NCI-H187 (cell line): ENCODE data around the gene CABCOCO1.

Experiments
- DNase-seq, 2 experiments: peaks; one replicate each; lab custom pipeline; 2025; lab: John Stamatoyannopoulos, UW

CABCOCO1 gene

GRCh38 chr10:61662794-61663259, at the start of gene CABCOCO1:
Gene CABCOCO1 (plus strand): TSS chr10:61662929. CDS start chr10:61662973, 44 bp downstream.
- no peak for DNase-seq

- no peak for DNase-seq
Observed at GRCh38 chr10:61613665-61614064, 49.1 kb upstream of the CABCOCO1 start.

GRCh38 chr10:61616611-61617010, 46.1 kb upstream of the CABCOCO1 start:
- no peak for DNase-seq

GRCh38 chr10:61617180-61617579, 45.5 kb upstream of the CABCOCO1 start:
- DNase-seq = no peak

GRCh38 chr10:61617586-61617985, 45.1 kb upstream of the CABCOCO1 start:
- no peak for DNase-seq

GRCh38 chr10:61618388-61618961, 44.3 kb upstream of the CABCOCO1 start:
- no peak for DNase-seq

GRCh38 chr10:61620506-61620905, 42.2 kb upstream of the CABCOCO1 start:
- no peak for DNase-seq

GRCh38 chr10:61621605-61622051, 41.1 kb upstream of the CABCOCO1 start:
- DNase-seq = no peak

- no peak for DNase-seq
Observed at GRCh38 chr10:61623161-61623560, 39.6 kb upstream of the CABCOCO1 start.

GRCh38 chr10:61626209-61626608, 36.5 kb upstream of the CABCOCO1 start:
- DNase-seq = no peak

GRCh38 chr10:61627266-61627665, 35.5 kb upstream of the CABCOCO1 start:
- DNase-seq = no peak

GRCh38 chr10:61628151-61628874, 34.4 kb upstream of the CABCOCO1 start:
- DNase-seq = no peak

- no peak for DNase-seq
Observed at GRCh38 chr10:61628875-61629513, 33.7 kb upstream of the CABCOCO1 start.

- DNase-seq = no peak
Observed at GRCh38 chr10:61629576-61629975, 33.2 kb upstream of the CABCOCO1 start.

GRCh38 chr10:61632057-61632670, 30.6 kb upstream of the CABCOCO1 start:
- DNase-seq = no peak

GRCh38 chr10:61633665-61634064, 29.1 kb upstream of the CABCOCO1 start:
- no peak for DNase-seq

GRCh38 chr10:61634746-61635145, 28.0 kb upstream of the CABCOCO1 start:
- DNase-seq = no peak

- DNase-seq = no peak
Observed at GRCh38 chr10:61635471-61635870, 27.3 kb upstream of the CABCOCO1 start.

- no peak for DNase-seq
Observed at GRCh38 chr10:61635932-61636331, 26.8 kb upstream of the CABCOCO1 start.

- no peak for DNase-seq
Observed at GRCh38 chr10:61639952-61640351, 22.8 kb upstream of the CABCOCO1 start.

GRCh38 chr10:61640856-61641255, 21.9 kb upstream of the CABCOCO1 start:
- no peak for DNase-seq

GRCh38 chr10:61642150-61642571, 20.6 kb upstream of the CABCOCO1 start:
- no peak for DNase-seq

GRCh38 chr10:61642676-61643075, 20.1 kb upstream of the CABCOCO1 start:
- no peak for DNase-seq
